Tibial nerve (tissue), 4 donors: ENCODE data around the gene TMEM100.
A peak's percentile ranks its signal among the peaks of the same experiment; 100 is the strongest.

Experiments
- CTCF ChIP-seq, 5 experiments: fragments of 200-600 bp in 3 of 5; fragments of 450-650 bp in 2 of 5; sonication (generic) in 3 of 5; IDR thresholded peaks; one replicate each; pipeline ENCODE4 v1.5.1; 2016 to 2019; ENCODE audit warnings: antibody characterized with exemption in 5 of 5, mild to moderate bottlenecking in 3 of 5, moderate library complexity in 2 of 5
- EP300 ChIP-seq, 2 donors: sonication (generic); formaldehyde crosslinking; IDR thresholded peaks; one replicate each; pipeline ENCODE4 v1.6.1; 2017; ENCODE audit warnings: antibody characterized with exemption in 2 of 2, mild to moderate bottlenecking in 1 of 2
- POLR2A ChIP-seq, 2 donors: fragments of 450-650 bp; IDR thresholded peaks; one replicate each; pipeline ENCODE4 v1.6.1; 2017; ENCODE audit warnings: antibody characterized with exemption in 2 of 2, mild to moderate bottlenecking in 2 of 2, moderate library complexity in 2 of 2

- TF ChIP-seq CTCF (IDR thresholded peaks at IDR 0.05) = no peak
- TF ChIP-seq POLR2A (IDR thresholded peaks at IDR 0.05) = peak in 1 of 2 donors; percentile 55
- peak in 1 of 2 donors; percentile 83 for TF ChIP-seq EP300 (IDR thresholded peaks at IDR 0.05)
Observed at GRCh38 chr17:55722742-55723487, at the start of gene TMEM100.
